GM18909 (cell line): ENCODE measurements around the gene TCEANC2.
"Not testable (repeated sequence)": the region's sequence is repeated elsewhere in the genome, so short reads cannot be mapped to it uniquely, and the experiment has no call there.

ENCODE experiments used
- ATAC-seq: cut with Tn5 transposase; IDR thresholded peaks from one replicate; pipeline ENCODE4 v1.9.1; 2021; ENCODE audit warnings: mild to moderate bottlenecking; ENCODE audit not compliant: unreplicated experiment, poor library complexity

Gene TCEANC2

DNA sequence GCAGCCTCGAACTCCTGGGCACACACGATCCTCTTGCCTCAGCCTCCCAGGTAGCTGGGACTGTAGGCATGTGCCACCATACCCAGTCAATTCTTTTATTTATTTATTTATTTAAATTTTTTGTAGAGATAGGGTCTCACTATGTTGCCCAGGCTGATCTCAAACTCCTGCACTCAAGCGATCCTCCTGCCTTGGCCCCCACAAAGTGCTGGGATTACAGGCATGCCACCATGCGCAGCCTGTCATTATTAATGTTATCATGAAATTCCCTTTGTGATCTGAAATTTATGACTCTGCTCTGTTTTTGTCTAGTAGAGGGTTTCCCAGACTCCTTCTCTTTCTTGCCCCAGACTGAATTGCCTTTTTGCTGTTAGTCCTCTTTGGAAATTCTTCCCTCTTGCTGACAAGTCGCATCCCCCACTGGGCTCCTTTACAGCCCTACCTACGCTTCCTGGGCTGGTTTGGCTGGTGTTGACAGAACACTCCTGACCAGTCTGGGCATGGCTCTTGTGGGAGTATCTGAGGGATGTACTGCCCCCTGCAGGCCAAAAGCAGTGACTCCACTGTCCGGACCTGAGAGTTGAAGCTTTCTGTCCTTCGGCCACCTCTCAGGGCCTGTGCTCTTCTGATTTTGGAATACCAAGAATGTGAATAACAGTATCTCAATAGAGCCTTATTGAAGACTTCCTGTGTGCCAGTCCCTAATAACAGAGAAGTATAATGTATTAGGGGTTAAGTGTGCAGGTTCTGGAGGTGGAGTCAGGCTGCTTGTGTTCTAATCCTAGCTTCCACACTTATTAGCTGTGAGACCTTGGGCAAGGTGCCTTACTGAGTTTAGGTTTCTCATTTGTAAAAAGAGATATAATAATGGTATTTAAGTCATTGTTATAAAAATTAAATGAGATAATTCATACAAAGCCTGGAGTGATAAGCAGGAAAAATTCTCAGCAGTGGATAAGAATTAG, 28.2 kb downstream of the TCEANC2 start:
- ATAC-seq = peak; percentile 48

DNA sequence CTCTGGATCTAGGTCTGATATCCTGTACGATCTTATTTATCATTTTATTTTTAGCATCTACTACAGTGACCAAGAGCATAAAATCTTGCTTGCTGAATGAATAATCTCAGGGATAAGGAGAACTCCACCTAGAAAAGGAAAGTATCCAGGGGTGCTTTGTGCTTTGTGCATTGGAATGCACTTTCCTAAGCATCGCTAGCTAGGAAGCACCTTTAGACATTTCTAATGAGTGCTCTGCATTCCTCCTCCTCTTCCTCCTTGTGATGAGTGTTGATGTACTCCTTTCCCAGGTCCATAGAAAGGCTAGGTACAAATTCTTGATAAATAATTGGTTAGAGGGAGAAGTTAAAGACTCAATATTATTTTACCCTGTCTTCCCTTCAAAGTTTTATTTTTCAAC, 31.4 kb downstream of the TCEANC2 start:
- no peak for ATAC-seq

DNA sequence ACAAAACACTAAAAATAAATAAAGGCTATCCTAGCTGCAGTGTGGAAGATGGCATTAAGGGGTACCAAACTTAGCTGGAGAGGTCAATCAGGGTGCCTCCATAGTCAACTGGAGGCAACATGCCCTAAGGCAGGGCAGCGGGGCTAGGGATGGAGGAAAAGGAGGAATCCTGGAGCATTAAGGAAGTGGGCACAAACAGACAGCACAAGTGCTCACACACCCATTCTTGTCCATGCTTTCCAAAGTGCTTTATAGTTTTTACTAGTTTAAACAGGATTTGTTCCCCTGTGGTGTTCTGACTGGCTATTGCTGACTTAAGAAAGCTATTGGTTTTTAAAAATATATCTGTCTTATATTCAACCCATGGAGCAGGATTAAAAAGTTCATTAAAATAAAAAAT, 33.3 kb downstream of the TCEANC2 start:
- ATAC-seq = no peak

GRCh38 chr1:54088385-54088784, 35.0 kb downstream of the TCEANC2 start:
- no peak for ATAC-seq

GRCh38 chr1:54091666-54092065, 38.3 kb downstream of the TCEANC2 start:
- ATAC-seq = no peak

GRCh38 chr1:54094001-54094729, 40.8 kb downstream of the TCEANC2 start:
- no peak for ATAC-seq

- ATAC-seq = not testable (repeated sequence)
Measured at GRCh38 chr1:54094730-54095105, 41.3 kb downstream of the TCEANC2 start.

DNA sequence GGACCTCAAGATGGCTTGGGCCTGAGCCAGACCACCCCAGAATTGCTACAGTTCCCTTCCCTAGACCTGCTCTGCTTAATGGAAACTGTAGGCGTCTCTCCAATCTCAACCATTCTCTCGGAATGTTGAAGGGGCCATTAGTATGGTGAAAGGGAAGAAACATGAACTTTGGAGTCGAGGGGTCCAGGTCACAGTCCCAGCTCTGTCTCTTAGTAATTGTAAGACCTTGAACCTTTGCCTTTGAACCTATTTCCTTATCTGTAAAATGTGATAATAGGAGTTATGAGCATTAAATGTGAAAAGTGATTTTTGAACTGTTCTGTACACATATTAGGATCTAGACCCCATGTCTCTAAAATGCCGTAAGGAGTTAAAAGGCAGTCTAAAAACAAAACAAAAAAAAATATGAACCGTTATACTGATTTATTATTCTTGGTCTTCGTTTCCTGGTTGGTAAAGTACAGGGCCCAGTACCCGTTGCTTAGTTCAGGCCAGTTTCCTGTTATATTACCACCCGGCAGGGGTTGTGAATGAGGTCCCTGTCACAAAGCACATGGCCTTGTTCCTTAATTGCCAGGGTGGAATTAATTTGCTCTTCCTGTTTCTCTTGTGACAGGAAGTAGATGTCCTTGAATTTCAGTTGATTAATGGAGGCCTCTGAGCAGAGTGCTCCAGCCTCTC, 42.3 kb downstream of the TCEANC2 start:
- no peak for ATAC-seq

GRCh38 chr1:54096227-54096876, 42.9 kb downstream of the TCEANC2 start:
- no peak for ATAC-seq

DNA sequence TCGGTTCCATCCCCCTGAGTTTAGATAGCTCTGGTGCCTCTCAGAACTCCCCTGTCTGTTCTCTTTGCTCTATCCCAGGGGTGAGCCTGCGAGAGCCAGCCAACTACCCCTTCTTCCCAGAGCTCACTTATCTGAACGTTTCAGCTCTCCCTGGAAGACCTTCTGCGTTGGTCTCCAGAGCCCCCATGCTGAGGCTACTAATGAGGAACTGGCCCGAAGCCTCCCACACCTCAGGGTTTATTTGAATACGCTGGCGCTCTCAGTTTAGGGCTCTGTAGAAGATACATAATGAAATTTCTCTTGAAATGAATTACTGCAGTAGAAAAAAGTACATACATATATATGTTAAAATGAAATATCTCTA, 43.5 kb downstream of the TCEANC2 start:
- ATAC-seq = no peak

DNA sequence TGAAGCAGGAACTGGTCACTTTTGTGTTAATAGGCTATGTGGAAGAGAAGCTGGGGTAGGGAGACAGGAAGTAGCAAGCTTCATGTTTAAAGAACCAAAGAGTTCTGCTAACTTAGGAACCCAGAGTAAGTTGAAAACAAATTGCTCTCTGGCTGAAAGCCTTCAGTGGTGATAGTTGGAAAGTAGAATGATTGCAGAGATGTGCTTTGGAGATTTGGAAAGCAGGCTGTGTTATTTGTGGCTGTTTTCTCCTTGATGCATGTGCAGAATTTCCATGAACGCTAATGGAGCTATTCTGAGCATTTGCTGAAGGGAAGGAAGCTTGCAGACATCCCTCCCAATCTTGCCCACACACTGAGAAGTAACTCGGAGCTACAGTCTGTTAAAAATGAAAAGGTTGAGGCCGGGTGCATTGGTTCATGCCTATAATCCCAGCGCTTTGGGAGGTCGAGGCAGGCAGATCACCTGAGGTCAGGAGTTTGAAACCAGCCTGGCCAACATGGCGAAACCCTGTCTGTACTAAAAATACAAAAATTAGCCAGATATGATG, 45.7 kb downstream of the TCEANC2 start:
- ATAC-seq = no peak

GRCh38 chr1:54100500-54100899, 47.1 kb downstream of the TCEANC2 start:
- ATAC-seq = no peak

GRCh38 chr1:54103414-54103813, 50.0 kb downstream of the TCEANC2 start:
- ATAC-seq = no peak

GRCh38 chr1:54104613-54105012, 51.2 kb downstream of the TCEANC2 start:
- not testable (repeated sequence) for ATAC-seq

- no peak for ATAC-seq
Measured at GRCh38 chr1:54105080-54105479, 51.7 kb downstream of the TCEANC2 start.

GRCh38 chr1:54105736-54106269, 52.4 kb downstream of the TCEANC2 start:
- ATAC-seq = no peak

DNA sequence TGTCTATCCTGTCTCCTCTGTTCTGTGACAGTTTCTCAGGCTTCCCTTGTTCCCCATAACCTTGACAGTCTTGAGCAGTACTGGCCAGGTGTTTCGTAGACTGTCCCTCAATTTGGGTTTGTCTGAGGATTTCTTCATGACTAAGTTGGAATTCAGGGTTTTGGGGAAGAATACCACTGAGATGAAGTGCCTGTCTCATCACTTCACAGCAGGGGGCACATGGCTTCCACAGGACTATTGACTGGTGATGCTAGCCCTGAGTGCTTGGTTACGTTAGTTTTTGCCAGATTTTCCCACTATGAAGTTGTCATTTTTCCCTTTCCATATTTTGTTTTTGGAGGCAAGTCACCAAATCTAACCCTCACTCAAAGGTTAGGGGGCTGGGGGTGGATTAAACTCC, 53.7 kb downstream of the TCEANC2 start:
- ATAC-seq = no peak

DNA sequence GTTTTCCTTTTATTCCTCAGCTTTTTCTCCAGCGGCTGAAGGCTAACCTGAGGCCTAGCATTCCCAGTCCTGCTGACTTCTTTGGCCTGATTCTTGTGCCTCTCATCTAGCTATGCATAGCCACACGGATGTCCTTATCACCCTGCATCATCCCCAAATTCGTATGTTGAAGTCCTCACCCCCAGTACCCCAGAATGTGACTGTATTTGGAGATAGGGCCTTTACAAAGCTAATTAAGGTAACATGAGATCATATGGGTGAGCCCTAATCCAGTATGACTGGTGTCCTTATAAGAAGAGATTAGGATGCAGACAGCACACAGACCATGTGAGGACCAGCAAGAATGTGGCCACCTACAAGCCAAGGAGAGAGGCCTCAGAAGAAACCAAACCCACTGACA, 54.7 kb downstream of the TCEANC2 start:
- ATAC-seq = no peak

- ATAC-seq = no peak
Measured at GRCh38 chr1:54109129-54110090, 56.0 kb downstream of the TCEANC2 start.
